GM12891 (cell line): Measurements from ENCODE around the gene LIX1L.
A peak's percentile ranks its signal among the peaks of the same experiment; 100 is the strongest.

Experiments used
- POLR2A ChIP-seq: IDR thresholded peaks from 2 replicates; pipeline ENCODE4 v1.6.1; 2011; ENCODE audit warnings: low read depth, low read length, control low read depth
- POLR2AphosphoS5 ChIP-seq: IDR thresholded peaks from 2 replicates; pipeline ENCODE4 v1.6.1; 2011; ENCODE audit warnings: low read depth, low read length, control low read depth

GRCh38 chr1:145996433-145997015 lies 38.7 kb upstream of the LIX1L start, which contains the start of gene TXNIP:
- TF ChIP-seq POLR2A (peak; percentile 100), POLR2AphosphoS5 (peak; percentile 99)
